ENCODE measurements around the gene MAGIX. TPM values are rescaled to one million over a fixed set of nuclear protein-coding genes. Genes with fewer than 3 reads are reported as not detected.
"Not testable (repeated sequence)": the region's sequence is repeated elsewhere in the genome, so short reads cannot be mapped to it uniquely, and the experiment has no call there.

Gene MAGIX
- total RNA-seq: 2.6 TPM
- polyA plus RNA-seq (ENCODE audit: insufficient read depth in 1 of 8, insufficient read length in 8 of 8, low replicate concordance in 1 of 8): 1 to 10 TPM; 1.6 to 2.1 (median 1.7) TPM
- long read RNA-seq, donor 1: 0 reads
- long read RNA-seq, donor 2: 0 reads
- long read RNA-seq, donor 3: 0 reads
- long read RNA-seq, donor 4: 0 reads
- long read RNA-seq, donor 5, partial matches to known transcripts: 0 of 1 reads
- long read RNA-seq, donor 5, other reads (novel, unspliced or antisense): 0 of 1 reads
- long read RNA-seq, donor 6, partial matches to known transcripts: 0 of 1 reads
- long read RNA-seq, donor 6, other reads (novel, unspliced or antisense): 0 of 1 reads
- long read RNA-seq, donor 7: 0 reads
- long read RNA-seq, donor 8: 0 reads
- long read RNA-seq, donor 9: 0 reads
- long read RNA-seq, donor 10: 0 reads
- long read RNA-seq, donor 11: 0 reads

DNA sequence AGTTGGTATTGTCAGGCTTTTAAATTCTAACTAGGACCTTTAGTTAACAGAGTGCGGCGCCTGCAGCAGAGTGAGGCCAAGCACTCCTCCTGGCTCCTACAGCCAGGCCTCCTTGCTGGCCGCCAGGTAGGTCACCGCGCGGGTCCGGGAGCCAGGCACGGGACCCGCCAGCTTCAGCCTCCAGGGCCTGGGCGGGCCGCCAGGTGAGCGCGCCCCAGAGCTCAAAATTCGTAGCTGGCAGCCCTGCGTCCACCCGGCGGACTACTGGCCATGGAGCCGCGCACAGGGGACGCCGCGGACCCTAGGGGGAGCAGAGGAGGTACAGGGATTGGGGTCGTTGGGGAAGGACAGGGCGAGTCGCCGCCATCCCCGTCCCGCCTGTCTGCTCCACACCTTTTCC, at the start of gene MAGIX:
Gene MAGIX, plus strand, starts transcription at position 139 of the 400 bp plus-strand sequence. Its CDS starts 132 bp downstream, at position 271.
- 65% methylated on average over 22 of the region's 28 CpGs for WGBS (ENCODE audit: insufficient coverage)
- H3K9me3 ChIP-seq (replicated peaks; ENCODE audit: control insufficient read depth, low read depth, low read length): no peaks in the 10 kb centered on the region
- peak within 1 kb of the TSS; percentile 71 for H3K27ac ChIP-seq (ENCODE audit: low read length)
- H3K4me3 ChIP-seq (ENCODE audit: low read length): peak within 1 kb of the TSS; percentile 42
- H3K36me3 ChIP-seq (ENCODE audit: control insufficient read depth, insufficient read depth, low read length): no peaks in the 10 kb centered on the region
- no peak for DNase-seq
- H3K27me3 ChIP-seq (ENCODE audit: control insufficient read depth, insufficient read depth, low read length): peaks cover 2% of the 10 kb centered on the region
- H3K4me1 ChIP-seq (ENCODE audit: control insufficient read depth, insufficient read depth, low read length): peaks cover 24% of the 10 kb centered on the region

DNA sequence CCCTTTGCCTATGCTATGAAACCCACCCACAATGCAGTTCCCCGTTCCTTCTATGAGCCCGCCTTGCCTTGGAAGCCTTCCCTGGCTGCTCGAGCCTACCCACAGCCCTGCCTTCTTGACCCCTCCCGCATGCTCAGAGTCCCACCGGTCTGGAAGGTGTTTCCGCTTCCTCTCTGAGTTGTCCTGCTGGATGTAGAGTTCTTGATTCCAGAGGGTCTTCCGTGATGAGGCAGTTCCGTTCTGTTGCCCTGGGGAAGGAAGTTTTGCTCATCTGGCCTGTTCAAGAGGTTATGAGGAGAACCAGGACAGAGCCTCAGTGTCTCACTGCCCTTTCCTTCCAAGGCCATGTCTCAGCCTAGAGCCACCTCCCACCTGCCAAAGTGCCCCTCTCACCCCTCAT, 46.5 kb upstream of the MAGIX start:
- no peak overlapping the region for H3K4me3 ChIP-seq (ENCODE audit: low read length)
- H3K4me1 ChIP-seq (ENCODE audit: control insufficient read depth, insufficient read depth, low read length): no peaks in the 10 kb centered on the region
- H3K36me3 ChIP-seq (ENCODE audit: control insufficient read depth, insufficient read depth, low read length): peaks cover 55% of the 10 kb centered on the region
- DNase-seq: no peak
- H3K27me3 ChIP-seq (ENCODE audit: control insufficient read depth, insufficient read depth, low read length): no peaks in the 10 kb centered on the region
- H3K27ac ChIP-seq (ENCODE audit: low read length): no peak overlapping the region
- H3K9me3 ChIP-seq (replicated peaks; ENCODE audit: control insufficient read depth, low read depth, low read length): no peaks in the 10 kb centered on the region
- WGBS (ENCODE audit: insufficient coverage): 83% methylated on average over 1 of the region's 8 CpGs

DNA sequence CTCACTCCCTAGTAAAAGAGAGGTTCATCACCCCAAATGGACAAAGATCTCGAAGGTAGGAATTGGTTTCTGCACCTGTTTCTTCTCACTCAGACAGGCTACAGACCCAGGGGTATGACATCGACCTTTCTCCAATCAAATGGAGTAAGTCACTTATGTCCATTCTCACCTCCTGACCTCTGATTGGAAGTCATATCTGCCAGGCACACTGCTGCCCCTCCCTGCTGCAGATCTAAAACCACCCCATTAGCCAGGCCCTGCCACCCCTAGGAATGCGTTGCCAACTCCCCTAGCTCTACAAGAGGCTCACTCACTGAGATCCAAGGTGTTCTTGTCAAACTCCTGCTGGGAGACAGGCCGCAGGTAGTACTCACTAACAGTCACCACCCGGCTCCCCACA, 45.8 kb upstream of the MAGIX start:
- no peak for DNase-seq
- Histone ChIP-seq H3K4me1 (ENCODE audit: control insufficient read depth, insufficient read depth, low read length) (no peaks in the 10 kb centered on the region), H3K27me3 (ENCODE audit: control insufficient read depth, insufficient read depth, low read length) (no peaks in the 10 kb centered on the region), H3K36me3 (ENCODE audit: control insufficient read depth, insufficient read depth, low read length) (peaks cover 56% of the 10 kb centered on the region), H3K9me3 (replicated peaks; ENCODE audit: control insufficient read depth, low read depth, low read length) (no peaks in the 10 kb centered on the region), H3K27ac (ENCODE audit: low read length) (no peak overlapping the region), H3K4me3 (ENCODE audit: low read length) (no peak overlapping the region)
- WGBS (ENCODE audit: insufficient coverage): 65% methylated on average over 3 of the region's 5 CpGs

DNA sequence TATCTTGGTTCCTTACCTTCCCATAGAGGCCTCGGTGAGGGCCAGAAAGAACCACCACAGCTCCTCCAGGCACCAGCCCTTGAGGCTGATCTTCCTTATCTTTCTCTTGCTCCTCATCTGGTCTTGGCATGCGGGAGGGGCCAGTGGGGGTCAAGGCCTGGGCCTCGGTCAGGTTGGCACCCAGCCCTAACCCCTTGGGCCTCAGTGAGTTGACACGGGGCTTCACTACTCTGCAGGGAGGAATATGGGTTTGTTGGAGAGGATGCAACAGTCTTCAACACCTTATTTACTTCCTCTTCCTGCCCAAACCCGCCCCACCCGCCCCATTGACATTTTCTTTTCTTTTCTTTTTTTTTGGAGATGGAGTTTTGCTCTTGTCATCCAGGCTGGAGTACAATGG, 45.0 kb upstream of the MAGIX start:
- WGBS (ENCODE audit: insufficient coverage): 91% methylated on average over 1 of the region's 6 CpGs
- no peak for DNase-seq
- H3K27me3 ChIP-seq (ENCODE audit: control insufficient read depth, insufficient read depth, low read length): no peaks in the 10 kb centered on the region
- peaks cover 48% of the 10 kb centered on the region for H3K36me3 ChIP-seq (ENCODE audit: control insufficient read depth, insufficient read depth, low read length)
- H3K9me3 ChIP-seq (replicated peaks; ENCODE audit: control insufficient read depth, low read depth, low read length): no peaks in the 10 kb centered on the region
- peaks cover 2% of the 10 kb centered on the region for H3K4me1 ChIP-seq (ENCODE audit: control insufficient read depth, insufficient read depth, low read length)
- no peak overlapping the region for H3K27ac ChIP-seq (ENCODE audit: low read length)
- H3K4me3 ChIP-seq (ENCODE audit: low read length): no peak overlapping the region

DNA sequence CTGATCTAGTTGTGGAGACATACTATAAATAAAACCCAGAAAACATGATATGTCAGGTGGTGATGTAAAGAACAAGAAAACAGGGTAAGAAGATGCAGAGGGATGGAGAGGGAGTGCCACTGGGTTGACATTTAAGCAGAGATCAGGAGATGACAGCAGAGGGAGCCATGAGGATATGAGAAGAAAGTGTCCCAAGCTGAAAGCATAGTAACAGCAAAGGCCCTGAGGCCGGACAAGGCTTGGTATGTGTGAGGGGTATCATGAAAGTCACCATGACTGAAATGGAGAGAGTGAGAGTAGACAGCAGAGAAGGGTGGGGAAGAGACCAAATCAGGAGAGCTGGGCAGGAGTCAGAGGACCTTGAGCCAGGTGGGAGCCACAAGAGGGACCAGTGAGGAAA, 42.5 kb upstream of the MAGIX start:
- H3K27me3 ChIP-seq (ENCODE audit: control insufficient read depth, insufficient read depth, low read length): no peaks in the 10 kb centered on the region
- no peak for DNase-seq
- H3K36me3 ChIP-seq (ENCODE audit: control insufficient read depth, insufficient read depth, low read length): peaks cover 38% of the 10 kb centered on the region
- no peak overlapping the region for H3K27ac ChIP-seq (ENCODE audit: low read length)
- peaks cover 7% of the 10 kb centered on the region for H3K4me1 ChIP-seq (ENCODE audit: control insufficient read depth, insufficient read depth, low read length)
- H3K4me3 ChIP-seq (ENCODE audit: low read length): no peak overlapping the region
- H3K9me3 ChIP-seq (replicated peaks; ENCODE audit: control insufficient read depth, low read depth, low read length): no peaks in the 10 kb centered on the region
- WGBS (ENCODE audit: insufficient coverage): 58% methylated on average over 1 of the region's 1 CpG

DNA sequence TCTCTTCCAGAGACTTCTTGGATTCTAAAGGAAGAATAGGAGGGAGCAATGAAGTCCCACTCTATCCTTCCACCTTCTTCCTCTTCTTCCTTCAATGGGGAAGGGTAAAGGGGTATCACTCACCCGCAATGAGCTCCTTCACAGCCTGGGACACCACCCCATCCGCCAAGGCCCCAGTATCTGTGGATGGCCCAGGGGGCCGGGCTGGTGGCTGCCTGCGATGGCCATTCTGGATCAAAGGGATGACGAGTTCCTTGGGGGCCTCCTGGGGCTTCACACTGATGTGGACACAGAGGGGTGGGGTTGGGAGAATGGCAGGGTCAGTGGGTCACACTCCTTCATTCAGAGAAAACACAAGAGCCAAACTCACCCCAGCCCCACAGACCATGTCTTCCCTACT, 40.1 kb upstream of the MAGIX start:
- H3K27me3 ChIP-seq (ENCODE audit: control insufficient read depth, insufficient read depth, low read length): no peaks in the 10 kb centered on the region
- H3K4me1 ChIP-seq (ENCODE audit: control insufficient read depth, insufficient read depth, low read length): peaks cover 7% of the 10 kb centered on the region
- H3K36me3 ChIP-seq (ENCODE audit: control insufficient read depth, insufficient read depth, low read length): peaks cover 17% of the 10 kb centered on the region
- no CpG with 5 or more reads among the region's 5 CpGs for WGBS (ENCODE audit: insufficient coverage)
- H3K27ac ChIP-seq (ENCODE audit: low read length): no peak overlapping the region
- DNase-seq: no peak
- H3K9me3 ChIP-seq (replicated peaks; ENCODE audit: control insufficient read depth, low read depth, low read length): no peaks in the 10 kb centered on the region
- H3K4me3 ChIP-seq (ENCODE audit: low read length): peak overlapping the region; percentile 57

DNA sequence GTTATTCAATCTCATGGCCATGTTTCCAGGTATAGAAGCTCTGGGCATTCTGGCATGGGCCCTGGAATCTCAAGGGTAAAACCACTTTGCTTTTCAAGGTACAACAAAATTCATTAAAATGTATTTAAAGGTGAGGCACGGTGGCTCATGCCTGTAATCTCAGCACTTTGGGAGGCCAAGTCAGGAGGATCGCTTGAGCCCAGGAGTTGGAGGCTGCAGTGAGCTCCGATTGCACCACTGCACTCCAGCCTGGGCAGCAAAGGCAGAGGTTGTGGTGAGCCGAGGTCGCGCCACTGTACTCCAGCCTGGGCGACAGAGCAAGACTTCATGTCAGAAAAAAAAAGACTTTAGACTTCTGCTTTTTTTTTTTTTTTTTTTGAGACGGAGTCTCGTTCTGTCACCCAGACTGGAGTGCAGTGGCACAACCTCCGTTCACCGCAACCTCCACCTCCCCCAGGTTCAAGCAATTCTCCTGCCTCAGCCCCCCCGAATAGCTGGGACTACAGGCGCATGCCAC, 34.8 kb upstream of the MAGIX start:
- H3K9me3 ChIP-seq (replicated peaks; ENCODE audit: control insufficient read depth, low read depth, low read length); H3K36me3 ChIP-seq (ENCODE audit: control insufficient read depth, insufficient read depth, low read length); H3K4me1 ChIP-seq (ENCODE audit: control insufficient read depth, insufficient read depth, low read length); H3K27me3 ChIP-seq (ENCODE audit: control insufficient read depth, insufficient read depth, low read length); DNase-seq; H3K4me3 ChIP-seq (ENCODE audit: low read length); H3K27ac ChIP-seq (ENCODE audit: low read length): not testable (repeated sequence)
- 80% methylated on average over 2 of the region's 13 CpGs for whole genome bisulfite sequencing (ENCODE audit: insufficient coverage)

DNA sequence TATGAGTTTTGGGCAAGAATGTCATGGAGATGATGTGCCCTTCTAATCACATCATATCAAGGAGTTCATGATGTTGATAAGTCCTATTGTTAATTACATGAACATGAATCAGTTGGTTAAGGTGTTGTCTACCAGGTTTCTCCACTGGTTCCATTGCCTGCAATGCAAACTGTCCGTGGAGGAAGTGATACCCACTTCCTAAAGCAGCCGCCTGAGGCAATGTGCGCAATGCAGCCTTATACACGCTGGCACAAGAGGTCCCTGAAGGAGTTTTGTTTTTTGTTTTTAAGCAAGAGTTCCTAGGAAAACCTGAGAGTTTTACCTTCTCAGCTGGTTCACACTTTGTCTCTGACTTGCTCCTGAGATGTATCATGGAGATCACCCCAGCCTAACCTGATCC, 33.1 kb upstream of the MAGIX start:
- Histone ChIP-seq H3K27me3 (ENCODE audit: control insufficient read depth, insufficient read depth, low read length) (no peaks in the 10 kb centered on the region), H3K4me1 (ENCODE audit: control insufficient read depth, insufficient read depth, low read length) (no peaks in the 10 kb centered on the region), H3K9me3 (replicated peaks; ENCODE audit: control insufficient read depth, low read depth, low read length) (no peaks in the 10 kb centered on the region), H3K27ac (ENCODE audit: low read length) (no peak overlapping the region), H3K36me3 (ENCODE audit: control insufficient read depth, insufficient read depth, low read length) (no peaks in the 10 kb centered on the region), H3K4me3 (ENCODE audit: low read length) (no peak overlapping the region)
- WGBS (ENCODE audit: insufficient coverage): no CpG with 5 or more reads among the region's 4 CpGs
- no peak for DNase-seq

DNA sequence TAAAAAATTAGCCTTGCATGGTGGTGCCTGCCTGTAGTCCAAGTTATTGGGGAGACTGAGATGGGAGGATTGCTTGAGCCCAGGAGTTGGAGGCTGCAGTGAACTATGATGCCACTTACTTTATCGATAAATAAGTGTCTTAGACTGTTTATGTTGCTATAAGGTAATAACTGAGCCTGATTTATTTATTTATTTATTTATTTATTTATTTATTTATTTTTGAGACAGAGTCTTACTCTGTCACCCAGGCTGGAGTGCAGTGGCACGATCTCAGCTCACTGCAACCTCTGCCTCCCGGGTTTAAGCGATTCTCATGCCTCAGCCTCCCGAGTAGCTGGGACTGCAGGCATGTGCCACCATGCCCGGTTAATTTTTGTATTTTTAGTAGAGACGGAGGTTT, 30.3 kb upstream of the MAGIX start:
- not testable (repeated sequence) for H3K4me1 ChIP-seq (ENCODE audit: control insufficient read depth, insufficient read depth, low read length); H3K4me3 ChIP-seq (ENCODE audit: low read length); H3K27ac ChIP-seq (ENCODE audit: low read length); H3K36me3 ChIP-seq (ENCODE audit: control insufficient read depth, insufficient read depth, low read length); H3K27me3 ChIP-seq (ENCODE audit: control insufficient read depth, insufficient read depth, low read length); H3K9me3 ChIP-seq (replicated peaks; ENCODE audit: control insufficient read depth, low read depth, low read length); DNase-seq
- 94% methylated on average over 5 of the region's 7 CpGs for WGBS (ENCODE audit: insufficient coverage)

DNA sequence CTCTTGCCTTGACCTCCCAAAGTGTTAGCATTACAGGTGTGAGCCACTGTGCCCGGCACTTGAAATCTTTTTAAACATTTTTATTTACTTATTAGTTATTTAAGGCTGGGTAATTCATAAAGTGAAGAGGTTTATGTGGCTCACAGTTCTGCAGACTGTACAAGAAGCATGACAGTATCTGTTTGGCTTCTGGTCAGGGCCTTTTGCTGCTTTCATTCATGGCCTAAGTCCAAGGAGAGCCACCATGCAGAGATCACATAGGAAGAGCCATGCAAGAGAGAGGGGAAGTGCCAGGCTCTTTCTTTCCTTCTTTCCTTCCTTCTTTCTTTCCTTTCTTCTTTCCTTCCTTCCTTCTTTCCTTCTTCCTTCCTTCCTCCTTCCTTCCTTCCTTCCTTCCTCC, 28.8 kb upstream of the MAGIX start:
- H3K36me3 ChIP-seq (ENCODE audit: control insufficient read depth, insufficient read depth, low read length): no peaks in the 10 kb centered on the region
- H3K4me1 ChIP-seq (ENCODE audit: control insufficient read depth, insufficient read depth, low read length): no peaks in the 10 kb centered on the region
- no CpG with 5 or more reads among the region's 1 CpG for WGBS (ENCODE audit: insufficient coverage)
- no peak for DNase-seq
- H3K27me3 ChIP-seq (ENCODE audit: control insufficient read depth, insufficient read depth, low read length): no peaks in the 10 kb centered on the region
- no peak overlapping the region for H3K27ac ChIP-seq (ENCODE audit: low read length)
- H3K9me3 ChIP-seq (replicated peaks; ENCODE audit: control insufficient read depth, low read depth, low read length): peaks cover under 1% of the 10 kb centered on the region
- no peak overlapping the region for H3K4me3 ChIP-seq (ENCODE audit: low read length)
